CD4-positive, alpha-beta T cell (primary cell): ENCODE measurements around the gene AGAP1. TPM values are rescaled to one million over a fixed set of nuclear protein-coding genes. Genes with fewer than 3 reads are reported as not detected.

Source experiments
- ATAC-seq: fragments of 200-7000 bp; cut with Tn5 transposase; one replicate; pipeline ENCODE4 v1.10.0; 2022; ENCODE audit warnings: mild to moderate bottlenecking; ENCODE audit not compliant: poor library complexity
- CTCF ChIA-PET: fragments of 350-600 bp; sonication (Branson Sonifier 250); formaldehyde crosslinking; loops from one replicate; lab custom pipeline; 2021; ENCODE audit warnings: antibody characterized with exemption, inconsistent platforms; lab: Charles Lee
- POLR2A ChIA-PET: fragments of 350-600 bp; sonication (Branson Sonifier 250); formaldehyde crosslinking; loops from one replicate; lab custom pipeline; 2021; ENCODE audit warnings: antibody characterized with exemption, inconsistent platforms; lab: Charles Lee
- DNase-seq, 14 experiments: peaks; one replicate each; pipeline ENCODE4 v3.0.0-alpha.2; 2013 to 2020; ENCODE audit warnings: mixed read lengths in 2 of 14
- H3K27ac ChIP-seq, 2 donors: one replicate each; pipeline versions ENCODE4 v1.5.1 to v1.7.0; 2013; ENCODE audit warnings: low read length in 2 of 2, low read depth in 1 of 2, mild to moderate bottlenecking in 1 of 2
- H3K27me3 ChIP-seq, 2 experiments: 1 replicate in 1 of 2; 2 replicates in 1 of 2; pipeline versions ENCODE4 v1.6.1 to v1.7.0; 2013; ENCODE audit warnings: low read length in 2 of 2, control low read depth in 1 of 2, mild to moderate bottlenecking in 1 of 2, moderate library complexity in 1 of 2; ENCODE audit not compliant: insufficient read depth in 2 of 2, control insufficient read depth in 1 of 2
- H3K36me3 ChIP-seq: one replicate; pipeline ENCODE4 v1.6.1; 2013; ENCODE audit warnings: low read length, control low read depth; ENCODE audit not compliant: insufficient read depth
- H3K4me1 ChIP-seq: one replicate; pipeline ENCODE4 v1.6.1; 2013; ENCODE audit warnings: low read length, control low read depth; ENCODE audit not compliant: insufficient read depth
- H3K4me3 ChIP-seq: one replicate; pipeline ENCODE4 v1.5.1; 2013; ENCODE audit warnings: mild to moderate bottlenecking, low read length, moderate library complexity
- H3K9me3 ChIP-seq, 2 experiments: 1 replicate in 1 of 2; 2 replicates in 1 of 2; pipeline versions ENCODE4 v1.6.1 to v1.7.0; 2013; ENCODE audit warnings: low read length in 2 of 2, mild to moderate bottlenecking in 2 of 2, control low read depth in 1 of 2, moderate library complexity in 1 of 2; ENCODE audit not compliant: control insufficient read depth in 1 of 2, insufficient read depth in 1 of 2
- H3K27ac Mint-ChIP-seq: one replicate; pipeline ENCODE4 v1.8.0; 2020; ENCODE audit warnings: mixed read lengths
- H3K27me3 Mint-ChIP-seq: one replicate; pipeline ENCODE4 v1.8.0; 2021; ENCODE audit warnings: mixed read lengths
- H3K36me3 Mint-ChIP-seq: one replicate; pipeline ENCODE4 v1.8.0; 2021; ENCODE audit warnings: low read depth, mixed read lengths
- H3K4me1 Mint-ChIP-seq: one replicate; pipeline ENCODE4 v1.8.0; 2021; ENCODE audit warnings: low read depth, mixed read lengths
- H3K4me3 Mint-ChIP-seq: one replicate; pipeline ENCODE4 v1.8.0; 2020; ENCODE audit warnings: mild to moderate bottlenecking, mixed read lengths
- H3K9me3 Mint-ChIP-seq: one replicate; pipeline ENCODE4 v1.8.0; 2020; ENCODE audit warnings: mixed read lengths
- CTCF ChIP-seq: fragments of 200-600 bp; IDR thresholded peaks from one replicate; pipeline ENCODE4 v1.8.0; 2022; ENCODE audit warnings: antibody characterized with exemption, mild to moderate bottlenecking
- intact Hi-C, 2 experiments: fragments of 100-400 bp; cut with DNase I in 1 of 2; cut with micrococcal nuclease in 1 of 2; formaldehyde crosslinking; loops; one replicate each; pipeline versions ENCODE4 v1.15.1 to v1.9.0; 2023 to 2025; cut with DNase I, micrococcal nuclease
- total RNA-seq, 174 experiments: library from RNA in 2 of 174; stranded (reverse) in 2 of 174; gene quantifications; one replicate each; pipeline ENCODE4 v1.2.3 and lab custom pipeline; 2021 to 2026

Gene AGAP1
- total RNA-seq, 2 experiments from 2014 or later = 2.6 to 3.1 TPM

- ChIA-PET CTCF (no interaction called here), POLR2A (no interaction called here)
- H3K36me3 ChIP-seq = no peaks in the 10 kb centered on the region
- H3K27me3 ChIP-seq = no peaks in the 10 kb centered on the region
- H3K27ac ChIP-seq = no peak overlapping the region
- H3K4me3 Mint-ChIP-seq = no peak overlapping the region
- no peak for TF ChIP-seq CTCF
- H3K9me3 ChIP-seq = peaks cover 0 to 9% of the 10 kb centered on the region in 2 experiments
- no peak for DNase-seq
- no peak overlapping the region for H3K27ac Mint-ChIP-seq
- H3K27me3 Mint-ChIP-seq = peaks cover 9% of the 10 kb centered on the region
- no peaks in the 10 kb centered on the region for H3K4me1 Mint-ChIP-seq
- H3K4me3 ChIP-seq = no peak overlapping the region
- intact Hi-C loops = no loop called here
- H3K4me1 ChIP-seq = no peaks in the 10 kb centered on the region
- no peaks in the 10 kb centered on the region for H3K36me3 Mint-ChIP-seq
- ATAC-seq = no peak
- H3K9me3 Mint-ChIP-seq = no peaks in the 10 kb centered on the region
Observed at GRCh38 chr2:235968155-235968554, 474.3 kb downstream of the AGAP1 start.

GRCh38 chr2:235968616-235969324, 474.9 kb downstream of the AGAP1 start:
- Histone ChIP-seq H3K4me3 (no peak overlapping the region), H3K27ac (no peak overlapping the region), H3K36me3 (no peaks in the 10 kb centered on the region), H3K9me3 (peaks cover 0 to 9% of the 10 kb centered on the region in 2 experiments), H3K27me3 (no peaks in the 10 kb centered on the region), H3K4me1 (no peaks in the 10 kb centered on the region)
- intact Hi-C loops = no loop called here
- Mint-ChIP-seq H3K27ac (no peak overlapping the region), H3K4me1 (no peaks in the 10 kb centered on the region), H3K9me3 (no peaks in the 10 kb centered on the region), H3K4me3 (no peak overlapping the region), H3K27me3 (peaks cover 9% of the 10 kb centered on the region), H3K36me3 (no peaks in the 10 kb centered on the region)
- ATAC-seq (no peak), DNase-seq (no peak)
- TF ChIP-seq CTCF = no peak
- POLR2A ChIA-PET = no interaction called here
- CTCF ChIA-PET = no interaction called here

DNA sequence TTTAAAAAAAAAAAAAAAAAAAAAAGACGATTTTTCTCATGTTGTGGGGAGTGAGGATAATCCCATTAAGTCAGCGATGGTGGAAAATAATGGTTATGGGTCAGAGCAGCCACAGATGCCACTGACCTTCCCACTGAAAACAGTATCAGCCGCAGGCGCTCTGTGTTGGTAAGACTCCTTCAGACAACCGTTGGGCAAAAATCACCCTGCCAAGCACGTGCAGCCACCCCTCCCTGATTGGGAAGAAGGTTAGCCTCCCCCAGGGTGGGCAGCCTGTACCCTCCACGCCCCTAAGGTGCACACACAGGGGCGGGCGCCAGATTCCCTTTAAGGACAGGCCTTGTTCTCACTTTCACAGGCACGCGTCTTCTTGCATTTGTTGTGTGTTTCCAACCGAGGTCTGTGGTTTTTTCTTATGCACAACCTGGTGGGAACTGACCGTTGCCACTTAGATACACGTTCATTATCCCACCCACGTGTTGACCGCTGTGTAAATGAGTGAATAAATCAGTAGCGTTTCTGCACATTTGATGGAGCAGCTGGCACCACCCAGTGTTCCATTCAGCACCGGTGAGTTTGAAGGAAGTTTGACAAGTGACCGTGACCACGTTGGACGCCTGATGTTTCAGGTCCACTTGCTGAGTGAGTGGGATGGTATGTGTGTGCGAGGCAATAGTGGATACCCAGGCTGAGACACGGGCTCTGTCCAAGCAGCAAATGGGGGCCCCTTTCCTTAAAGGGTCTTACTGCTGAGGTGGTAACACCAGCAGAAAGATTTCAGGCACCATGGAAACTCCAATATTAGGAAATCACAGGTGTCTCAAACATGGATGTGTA, 476.6 kb downstream of the AGAP1 start:
- no peak overlapping the region for H3K4me3 ChIP-seq
- no peaks in the 10 kb centered on the region for H3K27me3 ChIP-seq
- H3K9me3 Mint-ChIP-seq = no peaks in the 10 kb centered on the region
- no peaks in the 10 kb centered on the region for H3K4me1 Mint-ChIP-seq
- peaks cover 4% of the 10 kb centered on the region for H3K27me3 Mint-ChIP-seq
- H3K36me3 ChIP-seq = no peaks in the 10 kb centered on the region
- H3K9me3 ChIP-seq = peaks cover 0 to 9% of the 10 kb centered on the region in 2 experiments
- no peak overlapping the region for H3K4me3 Mint-ChIP-seq
- no peak overlapping the region for H3K27ac Mint-ChIP-seq
- no peak overlapping the region for H3K27ac ChIP-seq
- H3K36me3 Mint-ChIP-seq = no peaks in the 10 kb centered on the region
- no peak for DNase-seq
- intact Hi-C loops = no loop called here
- ChIA-PET CTCF (no interaction called here), POLR2A (no interaction called here)
- no peaks in the 10 kb centered on the region for H3K4me1 ChIP-seq
- no peak for TF ChIP-seq CTCF
- ATAC-seq = no peak
